ENCODE measurements around the gene SMG5.

The SMG5 gene

DNA sequence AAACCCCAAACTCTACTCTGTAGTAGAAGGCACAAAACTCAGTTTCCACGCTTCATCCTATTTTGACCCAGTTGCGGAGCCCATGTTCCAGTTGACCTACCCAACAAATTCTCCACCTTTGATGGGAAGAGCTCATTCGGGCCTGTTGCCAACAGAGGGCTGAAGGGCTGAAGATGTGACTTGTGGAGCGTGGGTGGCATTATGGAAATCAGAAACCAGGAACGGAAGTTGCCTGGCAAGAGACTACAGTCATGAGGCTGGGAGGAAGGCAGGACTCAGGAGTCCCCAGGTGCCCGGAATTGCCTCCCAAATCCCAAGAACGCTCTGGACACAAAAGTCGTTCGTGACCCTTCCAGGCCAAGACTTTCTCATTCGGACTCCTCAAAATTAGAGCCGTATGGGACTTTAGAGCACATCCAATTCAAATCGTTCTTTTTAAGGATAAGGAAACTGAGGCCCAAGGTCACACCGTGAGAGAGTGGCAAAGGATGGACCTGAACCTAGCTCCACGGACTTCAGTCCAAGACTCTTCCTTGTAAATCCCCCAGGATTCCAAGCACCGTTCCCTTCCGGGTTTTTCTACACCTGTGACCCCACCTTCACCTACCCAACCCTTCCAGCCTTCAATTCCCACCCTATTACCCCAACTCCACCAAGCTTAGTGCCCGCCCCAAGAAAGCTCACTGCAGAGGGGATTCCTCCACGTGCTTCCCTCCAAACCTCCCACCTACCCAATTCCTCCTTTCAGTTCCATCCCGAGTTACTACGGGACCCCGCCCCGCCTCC is 739 bp downstream of the SMG5 start:
- no peak for FAIRE-seq

- no peak for FAIRE-seq
These were observed 1.3 kb downstream of the SMG5 start for GRCh38 chr1:156281281-156281680.

- no peak for FAIRE-seq
These were observed 2.8 kb downstream of the SMG5 start for GRCh38 chr1:156279837-156280236.

DNA sequence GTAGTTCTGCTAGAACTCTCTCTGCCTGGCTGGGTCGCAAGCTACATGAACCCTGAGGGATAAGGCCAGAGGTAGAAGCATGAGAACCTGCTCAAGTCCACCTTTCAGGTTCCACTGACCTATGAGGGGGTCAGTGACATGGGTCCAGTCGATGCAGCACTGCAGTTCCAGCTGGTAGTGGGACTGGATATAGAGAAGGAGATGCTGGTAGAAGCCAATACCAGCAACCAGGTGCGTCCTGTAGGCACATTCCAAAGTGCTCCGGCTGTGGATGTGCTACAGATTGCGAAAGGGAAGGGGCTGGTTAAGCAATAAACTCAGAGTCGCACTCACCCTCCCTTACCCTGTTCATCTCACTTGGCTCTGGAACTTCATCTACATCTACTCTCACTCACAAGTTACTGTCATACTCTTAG is 5.7 kb downstream of the SMG5 start:
- no peak for FAIRE-seq

- FAIRE-seq, result no peak
These were observed 6.1 kb downstream of the SMG5 start for GRCh38 chr1:156276532-156276931.

GRCh38 chr1:156270314-156270713 is 12.3 kb downstream of the SMG5 start:
- no peak for FAIRE-seq

DNA sequence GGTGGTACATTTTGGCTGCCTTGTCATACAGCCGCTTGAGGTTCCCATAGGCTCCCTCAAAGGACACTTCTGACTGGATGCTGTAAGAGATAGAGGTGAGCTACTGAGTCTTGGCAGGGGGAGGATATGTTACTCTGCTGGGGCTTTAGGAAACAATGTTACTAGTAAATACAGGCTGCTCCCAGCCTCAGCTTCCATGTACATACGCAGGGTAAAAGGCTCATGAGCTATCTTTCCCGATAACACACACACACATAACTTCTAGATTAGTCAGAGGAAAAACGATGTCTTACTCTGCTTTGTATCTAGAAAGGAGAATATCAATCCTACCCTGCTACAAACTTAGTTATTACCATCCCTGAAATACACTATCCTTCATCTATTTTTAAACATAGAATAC is 14.3 kb downstream of the SMG5 start:
- no peak for FAIRE-seq

- no peak for FAIRE-seq
These were observed 16.6 kb downstream of the SMG5 start for GRCh38 chr1:156266051-156266450.

GRCh38 chr1:156263288-156263655 is 19.4 kb downstream of the SMG5 start:
- no peak for FAIRE-seq

DNA sequence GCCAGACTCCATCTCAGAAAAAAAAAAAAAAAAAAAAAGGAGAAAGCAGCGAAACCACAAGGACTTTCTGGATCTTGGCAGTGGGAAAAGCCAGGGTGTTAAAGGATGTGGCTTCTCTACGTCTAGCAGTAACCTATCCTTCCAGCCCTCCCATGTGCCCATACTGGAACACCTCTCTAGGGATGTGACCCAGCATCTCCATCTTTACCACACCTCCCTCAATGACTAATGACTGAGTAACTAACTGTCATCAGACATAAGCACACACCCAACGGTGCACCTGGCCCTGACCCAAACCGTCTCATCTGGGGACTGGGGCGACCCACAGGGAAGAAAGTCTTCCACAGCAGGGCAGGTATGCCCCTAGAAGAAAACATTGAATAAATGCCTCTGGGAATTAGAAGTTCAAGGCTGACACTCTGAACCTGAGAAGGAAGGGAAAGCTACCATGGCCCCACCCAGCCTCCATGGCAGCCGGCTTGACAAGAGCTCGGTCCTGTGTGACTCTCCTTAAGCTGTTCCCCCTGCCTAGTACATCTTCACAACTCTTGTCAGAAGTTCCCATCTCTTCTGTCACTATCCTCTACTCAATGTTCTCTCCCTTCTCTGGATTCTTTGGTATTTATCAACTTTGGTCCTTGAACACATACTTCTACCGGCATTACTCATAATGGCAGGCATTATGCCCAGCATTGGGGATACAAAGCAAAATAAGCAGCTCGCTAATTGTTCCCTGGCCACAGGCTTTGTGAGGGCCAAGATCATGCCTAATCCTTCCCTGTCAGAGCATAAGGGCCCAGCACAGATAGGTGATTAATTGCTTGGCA is 20.0 kb downstream of the SMG5 start:
- FAIRE-seq, result no peak

GRCh38 chr1:156260896-156261295 is 21.7 kb downstream of the SMG5 start:
- no peak for FAIRE-seq

DNA sequence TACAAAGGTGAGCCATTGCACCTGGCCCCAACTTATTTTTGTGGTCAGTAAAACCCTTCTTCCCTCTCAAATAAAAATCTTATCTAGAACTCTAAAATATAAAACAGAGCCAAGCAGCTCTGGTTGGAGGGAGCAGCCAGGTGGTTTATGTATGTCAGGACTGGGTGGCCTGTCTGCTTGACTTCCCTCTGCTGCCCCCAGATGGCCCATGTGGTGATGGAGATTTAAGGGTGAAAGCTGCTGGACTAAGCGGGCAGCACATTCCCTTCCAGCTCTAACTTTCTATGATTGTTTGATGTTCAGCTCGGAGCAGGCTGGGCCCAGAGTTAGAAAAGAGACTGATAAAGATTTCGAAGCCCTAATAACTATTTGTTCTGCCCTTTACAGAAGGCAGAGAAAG is 22.8 kb downstream of the SMG5 start:
- FAIRE-seq, result no peak

DNA sequence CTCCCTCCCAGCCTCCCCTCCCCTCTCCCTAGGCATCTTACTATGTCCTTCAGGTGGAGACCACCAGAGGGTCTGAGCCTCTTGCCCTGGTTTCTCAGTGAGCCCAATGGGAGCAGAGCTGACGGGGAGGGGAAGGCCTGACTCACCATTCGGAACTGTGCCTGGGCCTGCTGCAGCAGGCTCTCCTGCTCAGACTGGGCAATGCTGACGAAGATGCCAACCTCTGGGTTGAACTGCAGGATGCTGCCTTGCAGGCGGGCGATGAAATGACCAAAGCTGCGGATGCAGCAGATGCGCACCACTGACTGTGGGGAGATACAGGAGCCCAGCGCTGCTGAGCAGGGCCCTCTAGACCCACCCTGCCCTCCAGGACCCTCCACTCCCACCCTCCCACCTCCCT is 23.8 kb downstream of the SMG5 start:
- no peak for FAIRE-seq

- no peak for FAIRE-seq
These were observed 24.9 kb downstream of the SMG5 start for GRCh38 chr1:156257711-156258110.

- no peak for FAIRE-seq
These were observed 29.0 kb downstream of the SMG5 start for GRCh38 chr1:156253634-156254033.

GRCh38 chr1:156251527-156251926 is 31.1 kb downstream of the SMG5 start:
- FAIRE-seq, result no peak

GRCh38 chr1:156249593-156249992 is 33.0 kb downstream of the SMG5 start:
- FAIRE-seq, result no peak

GRCh38 chr1:156248323-156248683 is 34.3 kb downstream of the SMG5 start:
- no peak for FAIRE-seq

- no peak for FAIRE-seq
These were observed 34.9 kb downstream of the SMG5 start, which contains the start of gene PAQR6 for GRCh38 chr1:156247460-156248322. TSS of gene PAQR6 (minus strand) at chr1:156248056. CDS start at chr1:156246731, 1,325 bp downstream.

- no peak for FAIRE-seq
These were observed 35.7 kb downstream of the SMG5 start for GRCh38 chr1:156246781-156247459.

GRCh38 chr1:156246241-156246780 is 36.3 kb downstream of the SMG5 start:
- no peak for FAIRE-seq

All from G401.6 (cell line).